H1 (cell line): ENCODE data around the gene MATR3. TPM values are rescaled to one million over a fixed set of nuclear protein-coding genes. Genes with fewer than 3 reads are reported as not detected.
A peak's percentile ranks its signal among the peaks of the same experiment; 100 is the strongest.

Source experiments
- CTCF ChIA-PET: fragments of 300-600 bp; sonication (Branson Sonifier 250); formaldehyde crosslinking; loops from one replicate; lab custom pipeline; 2021; ENCODE audit not compliant: partially characterized antibody; lab: Charles Lee
- POLR2A ChIA-PET: fragments of 300-600 bp; sonication (Branson Sonifier 250); formaldehyde crosslinking; loops from one replicate; lab custom pipeline; 2021; ENCODE audit warnings: inconsistent platforms; ENCODE audit not compliant: partially characterized antibody; lab: Charles Lee
- DNase-seq, 2 experiments: peaks; one replicate each; pipeline versions ENCODE4 v3.0.0 to v3.0.0-alpha.2; 2010 to 2022; ENCODE audit warnings: low spot score in 2 of 2, low read depth in 1 of 2, mixed read lengths in 1 of 2
- FAIRE-seq: peaks from 2 replicates; lab custom pipeline; 2011; peaks lifted over from hg19 to GRCh38; lab: Jason Lieb, UNC
- H2AFZ ChIP-seq: 2 replicates; pipeline ENCODE4 v1.8.1; 2012; ENCODE audit warnings: low read length, inconsistent platforms
- H2AK5ac ChIP-seq: 2 replicates; pipeline ENCODE4 v1.6.1; 2013; ENCODE audit warnings: low read depth, low read length
- H2BK120ac ChIP-seq: replicated peaks from 2 replicates; pipeline ENCODE3; 2013; ENCODE audit warnings: low read depth, low read length, inconsistent platforms
- H2BK12ac ChIP-seq: 2 replicates; pipeline ENCODE4 v1.6.1; 2013; ENCODE audit warnings: low read depth, low read length
- H2BK15ac ChIP-seq: 2 replicates; pipeline ENCODE4 v1.6.1; 2013; ENCODE audit warnings: low read length
- H2BK20ac ChIP-seq: 2 replicates; pipeline ENCODE4 v1.6.1; 2013; ENCODE audit warnings: low read length
- H2BK5ac ChIP-seq: 2 replicates; pipeline ENCODE4 v1.6.1; 2013; ENCODE audit warnings: low read depth, low read length
- H3K14ac ChIP-seq: 2 replicates; pipeline ENCODE4 v1.6.1; 2013; ENCODE audit warnings: inconsistent platforms; ENCODE audit not compliant: insufficient read length
- H3K18ac ChIP-seq: 2 replicates; pipeline ENCODE4 v1.6.1; 2013; ENCODE audit warnings: low read length; ENCODE audit errors: extremely low read depth
- H3K23ac ChIP-seq: 2 replicates; pipeline ENCODE4 v1.6.1; 2013; ENCODE audit warnings: inconsistent platforms; ENCODE audit not compliant: insufficient read length
- H3K23me2 ChIP-seq: 2 replicates; pipeline ENCODE4 v1.6.1; 2013; ENCODE audit warnings: low read depth, low read length
- H3K27ac ChIP-seq: 2 replicates; pipeline ENCODE4 v1.6.1; 2011; ENCODE audit warnings: low read depth, low read length, inconsistent platforms
- H3K27me3 ChIP-seq, 4 experiments: replicated peaks in 1 of 4; 1 replicate in 1 of 4; 2 replicates in 3 of 4; pipeline versions ENCODE4 v1.6.1 to v1.8.1; 2011 to 2013; ENCODE audit warnings: low read length in 3 of 4, mild to moderate bottlenecking in 3 of 4, inconsistent platforms in 2 of 4, mixed read lengths in 2 of 4, moderate library complexity in 1 of 4; ENCODE audit not compliant: control insufficient read depth in 3 of 4, insufficient read depth in 3 of 4; ENCODE audit errors: extremely low read depth in 1 of 4
- H3K36me3 ChIP-seq, 4 experiments: 2 replicates each; pipeline versions ENCODE4 v1.6.1 to v1.8.1; 2011 to 2013; ENCODE audit warnings: mild to moderate bottlenecking in 4 of 4, low read length in 3 of 4, moderate library complexity in 2 of 4, control low read depth in 1 of 4, inconsistent platforms in 1 of 4; ENCODE audit not compliant: insufficient read depth in 4 of 4, control insufficient read depth in 2 of 4
- H3K4ac ChIP-seq: replicated peaks from 2 replicates; pipeline ENCODE3; 2013; ENCODE audit warnings: low read length, low read depth, mixed read lengths, inconsistent platforms; ENCODE audit not compliant: insufficient read length
- H3K4me1 ChIP-seq, 4 experiments: replicated peaks in 1 of 4; 1 replicate in 1 of 4; 2 replicates in 3 of 4; pipeline versions ENCODE4 v1.6.1 to v1.8.1; 2011 to 2013; ENCODE audit warnings: low read length in 3 of 4, inconsistent platforms in 2 of 4, mixed read lengths in 1 of 4; ENCODE audit not compliant: insufficient read depth in 4 of 4, control insufficient read depth in 3 of 4
- H3K4me2 ChIP-seq, 2 experiments: 2 replicates each; pipeline versions ENCODE4 v1.6.1 to v1.8.1; 2011 to 2013; ENCODE audit warnings: low read depth in 2 of 2, low read length in 2 of 2, control low read depth in 1 of 2, inconsistent platforms in 1 of 2, mild to moderate bottlenecking in 1 of 2; ENCODE audit not compliant: insufficient read depth in 1 of 2
- H3K4me3 ChIP-seq, 4 experiments: fragments of 200-600, 300-600 bp in 1 of 4; sonication (generic), shearing (Covaris generic), sonication (Bioruptor Twin) in 1 of 4; 2 replicates each; pipeline versions ENCODE4 v1.5.1 to v1.8.1; 2011 to 2016; ENCODE audit warnings: low read length in 4 of 4, low read depth in 3 of 4, control low read depth in 2 of 4, inconsistent platforms in 2 of 4, mild to moderate bottlenecking in 2 of 4, mixed read lengths in 1 of 4, moderate library complexity in 1 of 4; ENCODE audit not compliant: insufficient read depth in 2 of 4; ENCODE audit errors: extremely low read depth in 1 of 4
- H3K56ac ChIP-seq: replicated peaks from 2 replicates; pipeline ENCODE3; 2013; ENCODE audit warnings: low read depth, mild to moderate bottlenecking, mixed read lengths, low read length, inconsistent platforms; ENCODE audit not compliant: insufficient read length
- H3K79me1 ChIP-seq: 2 replicates; pipeline ENCODE4 v1.6.1; 2013; ENCODE audit warnings: low read depth, low read length, control low read depth
- H3K79me2 ChIP-seq, 2 experiments: 2 replicates each; pipeline versions ENCODE4 v1.6.1 to v1.8.1; 2012 to 2013; ENCODE audit warnings: low read length in 2 of 2, mild to moderate bottlenecking in 2 of 2, inconsistent platforms in 1 of 2; ENCODE audit not compliant: insufficient read depth in 2 of 2, control insufficient read depth in 1 of 2
- H3K9ac ChIP-seq, 4 experiments: replicated peaks in 1 of 4; 1 replicate in 1 of 4; 2 replicates in 3 of 4; pipeline versions ENCODE4 v1.6.1 to v1.8.1; 2011 to 2013; ENCODE audit warnings: low read depth in 3 of 4, low read length in 3 of 4, control low read depth in 2 of 4, mild to moderate bottlenecking in 2 of 4, moderate library complexity in 2 of 4, inconsistent platforms in 1 of 4; ENCODE audit errors: extremely low read depth in 1 of 4
- H3K9me3 ChIP-seq, 2 experiments: 2 replicates each; pipeline versions ENCODE4 v1.6.1 to v1.8.1; 2012 to 2013; ENCODE audit warnings: mild to moderate bottlenecking in 2 of 2, moderate library complexity in 2 of 2, control low read depth in 1 of 2, inconsistent platforms in 1 of 2, low read depth in 1 of 2, low read length in 1 of 2, mixed read lengths in 1 of 2; ENCODE audit not compliant: insufficient read depth in 2 of 2
- H4K20me1 ChIP-seq, 2 experiments: replicated peaks in 1 of 2; 2 replicates each; pipeline versions ENCODE3 to v1.8.1; 2011 to 2013; ENCODE audit warnings: inconsistent platforms in 2 of 2, low read length in 2 of 2, mild to moderate bottlenecking in 1 of 2; ENCODE audit not compliant: insufficient read depth in 2 of 2, control insufficient read depth in 1 of 2
- H4K5ac ChIP-seq: 2 replicates; pipeline ENCODE4 v1.6.1; 2013; ENCODE audit warnings: low read length, low read depth, mixed read lengths, inconsistent platforms; ENCODE audit not compliant: insufficient read length
- H4K8ac ChIP-seq: 2 replicates; pipeline ENCODE4 v1.8.0; 2013; ENCODE audit warnings: mild to moderate bottlenecking, moderate library complexity, low read length, inconsistent platforms; ENCODE audit not compliant: insufficient read depth; ENCODE audit errors: extremely low read depth
- H4K91ac ChIP-seq: replicated peaks from 2 replicates; pipeline ENCODE3; 2013; ENCODE audit warnings: low read length, mixed read lengths, inconsistent platforms; ENCODE audit not compliant: insufficient read length
- ASH2L ChIP-seq: fragments of 200-600, 300-600 bp; sonication (generic); IDR thresholded peaks from one replicate; pipeline ENCODE4 v1.7.1; 2017; ENCODE audit warnings: low read length
- BRCA1 ChIP-seq: IDR thresholded peaks from 2 replicates; pipeline ENCODE4 v1.6.1; 2012; ENCODE audit warnings: low read depth, low read length, improper control_type of control experiment
- CBX5 ChIP-seq: fragments of 300-800, 300-1000 bp; sonication (generic); IDR thresholded peaks from 2 replicates; pipeline ENCODE4 v1.7.1; 2016; ENCODE audit warnings: antibody characterized with exemption, low read length, low read depth
- CHD1 ChIP-seq: IDR thresholded peaks from 2 replicates; pipeline ENCODE4 v1.6.1; 2012; ENCODE audit warnings: low read depth, low read length, improper control_type of control experiment
- CTCF ChIP-seq, 3 experiments: IDR thresholded peaks; 1 replicate in 2 of 3; 2 replicates in 1 of 3; pipeline versions ENCODE4 v1.5.1 to v1.6.1; 2011; ENCODE audit warnings: low read length in 3 of 3, mild to moderate bottlenecking in 3 of 3, inconsistent platforms in 2 of 3, low read depth in 1 of 3, moderate library complexity in 1 of 3; ENCODE audit not compliant: insufficient read depth in 1 of 3; ENCODE audit errors: control extremely low read depth in 1 of 3
- EZH2 ChIP-seq: fragments of 200-600 bp; sonication (generic); IDR thresholded peaks from 2 replicates; pipeline ENCODE4 v1.7.1; 2012; ENCODE audit warnings: low read depth, mild to moderate bottlenecking, moderate library complexity, low read length, inconsistent platforms; ENCODE audit not compliant: severe bottlenecking
- NRF1 ChIP-seq: IDR thresholded peaks from 2 replicates; pipeline ENCODE4 v1.6.1; 2011; ENCODE audit warnings: mild to moderate bottlenecking, low read depth, low read length, improper control_type of control experiment
- RFX5 ChIP-seq: IDR thresholded peaks from 2 replicates; pipeline ENCODE4 v1.6.1; 2011; ENCODE audit warnings: low read depth, low read length, improper control_type of control experiment, borderline replicate concordance
- SAP30 ChIP-seq: fragments of 300-600 bp; sonication (generic); IDR thresholded peaks from 2 replicates; pipeline ENCODE4 v1.7.1; 2012; ENCODE audit warnings: low read length, moderate library complexity, mild to moderate bottlenecking, inconsistent platforms; ENCODE audit not compliant: insufficient read depth, insufficient replicate concordance
- TCF12 ChIP-seq: IDR thresholded peaks from 2 replicates; pipeline ENCODE4 v1.6.1; 2011; ENCODE audit warnings: low read depth, mild to moderate bottlenecking, low read length
- TEAD4 ChIP-seq: IDR thresholded peaks from 2 replicates; pipeline ENCODE4 v1.6.1; 2012; ENCODE audit warnings: low read depth, low read length, inconsistent platforms, mixed read lengths
- YY1 ChIP-seq: IDR thresholded peaks from 2 replicates; pipeline ENCODE4 v1.6.1; 2011; ENCODE audit warnings: low read depth, mild to moderate bottlenecking, low read length
- WGBS, 2 experiments: shearing (Covaris generic) in 1 of 2; methylation state at CpG; one replicate each; pipeline versions ENCODE4 v1.1.6 to v1.1.7; 2013 to 2015; ENCODE audit warnings: low lambda C conversion rate in 2 of 2, mixed read lengths in 2 of 2, inconsistent platforms in 1 of 2, low coverage in 1 of 2, missing lambda C conversion rate in 1 of 2; ENCODE audit not compliant: insufficient replicate concordance in 2 of 2, insufficient coverage in 1 of 2, insufficient read length in 1 of 2; ENCODE audit errors: extremely low coverage in 1 of 2, missing lambda C conversion rate in 1 of 2; 5-methylcytosine and 5-hydroxymethylcytosine counted together
- polyA plus RNA-seq, 7 experiments: library from polyadenylated mRNA; depleted of rRNA in 3 of 7; stranded (reverse) in 5 of 7; unstranded in 2 of 7; fragments of >200 nt in 5 of 7; fragments of 200-250 nt in 2 of 7; gene quantifications; 1 replicate in 5 of 7; 2 replicates in 1 of 7; 4 replicates in 1 of 7; pipeline versions ENCODE4 v1.2.1 to v1.2.3, GENCODE V29; 2011 to 2013; ENCODE audit warnings: missing spikeins in 2 of 7, mixed read lengths in 2 of 7
- total RNA-seq: library from RNA; stranded (reverse); fragmentation: NEBNext Ultra II Directional; extraction: Animal tissue kit (Norgen Biotek cat#: 25700); gene quantifications from 2 replicates; pipeline ENCODE4 v1.2.1, GENCODE V29; 2021

The MATR3 gene
- total and polyA plus RNA-seq, 2 of the 8 experiments (the other 6 are each of a cell fraction or from before 2014, with no cell fraction given) = 116 to 389 TPM

DNA sequence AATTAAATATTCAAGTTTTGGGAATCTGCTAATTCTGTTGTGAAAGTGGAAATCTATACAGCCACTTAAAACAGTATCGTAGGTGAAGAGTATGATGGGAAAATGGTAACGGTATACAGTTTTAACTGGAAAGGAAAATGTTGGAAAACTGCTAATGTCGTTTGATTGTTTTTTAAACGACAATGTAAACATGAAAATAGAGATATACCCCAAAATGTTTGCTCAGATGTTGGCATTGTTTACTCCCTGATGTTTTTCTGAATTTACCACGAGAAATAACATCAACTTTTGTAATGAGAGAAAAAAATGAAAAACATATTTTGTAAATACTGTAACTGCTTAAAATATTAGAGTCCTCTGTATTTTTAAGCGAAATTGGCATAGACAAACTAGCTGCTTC is 2.7 kb downstream of the MATR3 start:
- Histone ChIP-seq H3K36me3 (0 out of 8 replicates have a peak, but pooled peaks cover 0 to 3% (median 0%) of the 10 kb centered on the region in 4 experiments), H3K27ac (no peak overlapping the region), H3K27me3 (no peaks in the 10 kb centered on the region), H2BK5ac (no peak overlapping the region), H4K5ac (peak overlapping the region; percentile 25), H3K14ac (no peak overlapping the region), H3K18ac (no peak overlapping the region), H4K91ac (no peak overlapping the region), H3K4me2 (peak overlapping the region; percentile 49 to 61), H3K9ac (no peak overlapping the region), H2AK5ac (no peak overlapping the region), H3K23ac (no peak overlapping the region), H2BK15ac (no peak overlapping the region), H3K79me2 (peaks cover 72 to 76% of the 10 kb centered on the region in 2 experiments), H4K20me1 (peaks cover 26 to 45% of the 10 kb centered on the region in 2 experiments), H3K4me3 (peak overlapping the region; percentile 9 to 99 (median 53); a peak in 5 of 8 replicates), H4K8ac (no peak overlapping the region), H3K9me3 (no peaks in the 10 kb centered on the region), H3K4me1 (peaks cover 0 to 30% (median 11%) of the 10 kb centered on the region in 4 experiments; a peak in 5 of 7 replicates), H2BK20ac (no peak overlapping the region), H2AFZ (no peak overlapping the region), H3K4ac (no peak overlapping the region), H3K79me1 (no peaks in the 10 kb centered on the region), H2BK12ac (no peak overlapping the region), H3K23me2 (peaks cover 2% of the 10 kb centered on the region; the same call in 1 of the 2 replicates), H3K56ac (no peak overlapping the region), H2BK120ac (no peak overlapping the region)
- no peak for FAIRE-seq
- ChIA-PET POLR2A (interaction anchor here (1.2 to 51.1 kb wide), 9 partner anchors 7 to 99 kb away, joined by 3 to 1766 read pairs (median 14); partner anchors contain the start of genes MATR3, PAIP2 and PROB1), CTCF (no interaction called here)
- WGBS, 2 experiments = 46% methylated on average over 6 of the region's 6 CpGs; no CpG with 5 or more reads in 1 of the 2 experiments
- DNase-seq = no peak
- TF ChIP-seq TEAD4 (no peak), BRCA1 (no peak), CTCF (IDR thresholded peaks at IDR 0.05; ENCODE audit: control extremely low read depth in 1 of 3, insufficient read depth in 1 of 3, low read depth in 1 of 3, low read length in 3 of 3) (no peak), CBX5 (no peak), NRF1 (no peak), TCF12 (no peak), RFX5 (no peak), YY1 (no peak), SAP30 (no peak), CHD1 (no peak), EZH2 (no peak), ASH2L (no peak)
